Astrocyte (in vitro differentiated cells and primary cell): ENCODE results near the gene MYBPC1. TPM values are rescaled to one million over a fixed set of nuclear protein-coding genes. Genes with fewer than 3 reads are reported as not detected.
"Not testable (repeated sequence)": the region's sequence is repeated elsewhere in the genome, so short reads cannot be mapped to it uniquely, and the experiment has no call there.

Source experiments
- DNase-seq: peaks from one replicate; pipeline ENCODE4 v3.0.0-alpha.2; 2010; ENCODE audit warnings: low read depth
- FAIRE-seq: peaks from 2 replicates; lab custom pipeline; 2011; peaks lifted over from hg19 to GRCh38; lab: Jason Lieb, UNC
- H2AFZ ChIP-seq: 2 replicates; pipeline ENCODE4 v1.6.0; 2012; ENCODE audit warnings: low read depth, low read length, inconsistent platforms
- H3K27ac ChIP-seq: 2 replicates; pipeline ENCODE4 v1.5.1; 2011; ENCODE audit warnings: low read depth, low read length, inconsistent platforms
- H3K27me3 ChIP-seq: 2 replicates; pipeline ENCODE4 v1.6.0; 2011; ENCODE audit warnings: low read length, inconsistent platforms; ENCODE audit not compliant: insufficient read depth
- H3K36me3 ChIP-seq: 2 replicates; pipeline ENCODE4 v1.5.1; 2011; ENCODE audit warnings: low read length, inconsistent platforms; ENCODE audit not compliant: insufficient read depth
- H3K4me1 ChIP-seq: 2 replicates; pipeline ENCODE4 v1.5.1; 2011; ENCODE audit warnings: low read length, inconsistent platforms; ENCODE audit not compliant: insufficient read depth
- H3K4me2 ChIP-seq: 2 replicates; pipeline ENCODE4 v1.6.0; 2012; ENCODE audit warnings: low read length, inconsistent platforms
- H3K4me3 ChIP-seq: 2 replicates; pipeline ENCODE4 v1.5.1; 2011; ENCODE audit warnings: low read depth, mild to moderate bottlenecking, low read length, inconsistent platforms; ENCODE audit not compliant: insufficient read depth
- H3K79me2 ChIP-seq: 2 replicates; pipeline ENCODE4 v1.6.0; 2012; ENCODE audit warnings: mild to moderate bottlenecking, low read length, inconsistent platforms; ENCODE audit not compliant: insufficient read depth
- H3K9ac ChIP-seq: 2 replicates; pipeline ENCODE4 v1.6.0; 2012; ENCODE audit warnings: mild to moderate bottlenecking, low read length, inconsistent platforms
- H3K9me3 ChIP-seq: 2 replicates; pipeline ENCODE4 v1.5.1; 2012; ENCODE audit warnings: low read depth, mild to moderate bottlenecking, low read length, inconsistent platforms; ENCODE audit not compliant: insufficient read depth
- H4K20me1 ChIP-seq: 2 replicates; pipeline ENCODE4 v1.6.0; 2012; ENCODE audit warnings: low read length, inconsistent platforms; ENCODE audit not compliant: insufficient read depth
- H3K27ac Mint-ChIP-seq: one replicate; pipeline ENCODE4 v1.8.0; 2021; ENCODE audit warnings: mild to moderate bottlenecking, mixed read lengths; ENCODE audit not compliant: unreplicated experiment
- H3K27me3 Mint-ChIP-seq: one replicate; pipeline ENCODE4 v1.8.0; 2021; ENCODE audit warnings: low read depth, mixed read lengths; ENCODE audit not compliant: unreplicated experiment
- H3K36me3 Mint-ChIP-seq: one replicate; pipeline ENCODE4 v1.8.0; 2021; ENCODE audit warnings: low read depth, mixed read lengths; ENCODE audit not compliant: unreplicated experiment
- H3K4me1 Mint-ChIP-seq: one replicate; pipeline ENCODE4 v1.8.0; 2021; ENCODE audit warnings: low read depth, mixed read lengths; ENCODE audit not compliant: unreplicated experiment
- H3K4me3 Mint-ChIP-seq: one replicate; pipeline ENCODE4 v1.8.0; 2021; ENCODE audit warnings: mild to moderate bottlenecking, moderate library complexity, mixed read lengths; ENCODE audit not compliant: unreplicated experiment
- H3K9me3 Mint-ChIP-seq: one replicate; pipeline ENCODE4 v1.8.0; 2021; ENCODE audit warnings: mild to moderate bottlenecking, mixed read lengths; ENCODE audit not compliant: unreplicated experiment
- EZH2 ChIP-seq: IDR thresholded peaks from 2 replicates; pipeline ENCODE4 v1.6.1; 2012; ENCODE audit warnings: mild to moderate bottlenecking, low read length, inconsistent platforms; ENCODE audit not compliant: insufficient read depth
- total RNA-seq: library from RNA; stranded (reverse); gene quantifications from 2 replicates; pipeline ENCODE4 v1.2.1, GENCODE V29; 2021
- TF ChIP-seq, protein P1 (sequence below): IDR thresholded peaks from 2 replicates; pipeline ENCODE4 v1.5.1; 2011; ENCODE audit warnings: low read depth, mild to moderate bottlenecking, inconsistent platforms, low read length, moderate library complexity; ENCODE audit not compliant: insufficient read depth

Gene MYBPC1
- total RNA-seq, 1 donor from 2014 or later = not detected

DNA sequence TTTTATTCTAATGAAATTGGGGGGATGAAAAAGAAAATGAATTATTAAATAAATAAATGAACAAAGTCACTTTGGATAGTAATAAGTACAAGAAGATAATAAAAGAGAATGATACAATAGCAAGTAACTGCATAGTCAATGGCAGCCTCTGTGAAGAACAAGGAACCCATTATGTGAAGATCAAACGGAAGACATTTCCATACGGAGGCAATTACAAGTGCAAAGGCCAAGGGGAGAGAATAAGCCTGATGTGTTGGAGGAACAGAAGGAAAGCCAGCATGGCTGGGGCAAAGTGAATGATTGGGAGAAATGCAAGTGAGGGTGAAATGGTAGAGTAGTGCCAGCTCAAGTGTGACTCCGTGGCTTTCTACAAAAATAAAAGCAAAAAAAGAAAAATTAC is 58.7 kb downstream of the MYBPC1 start:
- TF ChIP-seq, protein P1, sequence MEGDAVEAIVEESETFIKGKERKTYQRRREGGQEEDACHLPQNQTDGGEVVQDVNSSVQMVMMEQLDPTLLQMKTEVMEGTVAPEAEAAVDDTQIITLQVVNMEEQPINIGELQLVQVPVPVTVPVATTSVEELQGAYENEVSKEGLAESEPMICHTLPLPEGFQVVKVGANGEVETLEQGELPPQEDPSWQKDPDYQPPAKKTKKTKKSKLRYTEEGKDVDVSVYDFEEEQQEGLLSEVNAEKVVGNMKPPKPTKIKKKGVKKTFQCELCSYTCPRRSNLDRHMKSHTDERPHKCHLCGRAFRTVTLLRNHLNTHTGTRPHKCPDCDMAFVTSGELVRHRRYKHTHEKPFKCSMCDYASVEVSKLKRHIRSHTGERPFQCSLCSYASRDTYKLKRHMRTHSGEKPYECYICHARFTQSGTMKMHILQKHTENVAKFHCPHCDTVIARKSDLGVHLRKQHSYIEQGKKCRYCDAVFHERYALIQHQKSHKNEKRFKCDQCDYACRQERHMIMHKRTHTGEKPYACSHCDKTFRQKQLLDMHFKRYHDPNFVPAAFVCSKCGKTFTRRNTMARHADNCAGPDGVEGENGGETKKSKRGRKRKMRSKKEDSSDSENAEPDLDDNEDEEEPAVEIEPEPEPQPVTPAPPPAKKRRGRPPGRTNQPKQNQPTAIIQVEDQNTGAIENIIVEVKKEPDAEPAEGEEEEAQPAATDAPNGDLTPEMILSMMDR = no peak
- TF ChIP-seq EZH2 = no peak
- no peaks in the 10 kb centered on the region for H3K36me3 Mint-ChIP-seq
- Histone ChIP-seq H3K4me3 (no peak overlapping the region), H2AFZ (no peak overlapping the region), H3K27me3 (no peaks in the 10 kb centered on the region), H3K4me1 (no peaks in the 10 kb centered on the region), H3K79me2 (no peaks in the 10 kb centered on the region), H3K9me3 (no peaks in the 10 kb centered on the region), H3K27ac (no peak overlapping the region), H4K20me1 (no peaks in the 10 kb centered on the region), H3K9ac (no peak overlapping the region), H3K4me2 (no peak overlapping the region), H3K36me3 (no peaks in the 10 kb centered on the region)
- DNase-seq (no peak), FAIRE-seq (no peak)
- H3K4me3 Mint-ChIP-seq = no peak overlapping the region
- no peak overlapping the region for H3K27ac Mint-ChIP-seq
- H3K27me3 Mint-ChIP-seq = no peaks in the 10 kb centered on the region
- no peaks in the 10 kb centered on the region for H3K4me1 Mint-ChIP-seq
- H3K9me3 Mint-ChIP-seq = no peaks in the 10 kb centered on the region

- Histone ChIP-seq H3K4me1 (no peaks in the 10 kb centered on the region), H2AFZ (no peak overlapping the region), H3K4me2 (no peak overlapping the region), H3K9me3 (no peaks in the 10 kb centered on the region), H3K27ac (no peak overlapping the region), H3K4me3 (no peak overlapping the region), H3K36me3 (no peaks in the 10 kb centered on the region), H3K9ac (no peak overlapping the region), H3K79me2 (no peaks in the 10 kb centered on the region), H4K20me1 (no peaks in the 10 kb centered on the region), H3K27me3 (no peaks in the 10 kb centered on the region)
- no peak for FAIRE-seq
- H3K36me3 Mint-ChIP-seq = no peaks in the 10 kb centered on the region
- TF ChIP-seq EZH2 = no peak
- TF ChIP-seq, protein P1 = no peak
- no peaks in the 10 kb centered on the region for H3K9me3 Mint-ChIP-seq
- H3K4me1 Mint-ChIP-seq = no peaks in the 10 kb centered on the region
- H3K27ac Mint-ChIP-seq = no peak overlapping the region
- no peak for DNase-seq
- H3K27me3 Mint-ChIP-seq = no peaks in the 10 kb centered on the region
- H3K4me3 Mint-ChIP-seq = no peak overlapping the region
These were observed 59.7 kb downstream of the MYBPC1 start for GRCh38 chr12:101654442-101654841.

DNA sequence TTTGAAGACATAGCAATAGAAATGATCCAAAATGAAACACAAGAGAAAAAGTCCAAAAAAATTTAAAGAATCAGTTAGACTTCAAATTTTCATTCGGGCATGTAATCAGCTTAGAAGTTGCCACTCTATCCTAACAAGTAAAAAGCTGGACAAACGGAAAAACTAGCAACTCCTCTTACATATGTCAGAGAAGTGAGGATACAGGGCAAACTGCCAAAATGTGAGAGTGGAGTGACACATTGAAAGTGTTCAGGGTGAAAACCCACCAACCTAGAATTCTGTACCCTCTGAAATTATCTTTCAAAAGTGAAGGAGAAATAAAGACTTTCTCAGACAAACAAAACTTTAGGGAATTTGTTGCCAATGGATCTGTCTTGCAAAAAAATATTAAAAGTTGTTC is 60.6 kb downstream of the MYBPC1 start:
- no peaks in the 10 kb centered on the region for H4K20me1 ChIP-seq
- H3K9me3 ChIP-seq = no peaks in the 10 kb centered on the region
- H3K9ac ChIP-seq = no peak overlapping the region
- no peak overlapping the region for H3K27ac Mint-ChIP-seq
- no peak for FAIRE-seq
- H3K4me3 ChIP-seq = no peak overlapping the region
- H3K4me2 ChIP-seq = no peak overlapping the region
- no peaks in the 10 kb centered on the region for H3K9me3 Mint-ChIP-seq
- DNase-seq = no peak
- H2AFZ ChIP-seq = no peak overlapping the region
- no peaks in the 10 kb centered on the region for H3K27me3 Mint-ChIP-seq
- no peaks in the 10 kb centered on the region for H3K36me3 Mint-ChIP-seq
- H3K27ac ChIP-seq = no peak overlapping the region
- no peaks in the 10 kb centered on the region for H3K4me1 Mint-ChIP-seq
- H3K4me1 ChIP-seq = no peaks in the 10 kb centered on the region
- no peak overlapping the region for H3K4me3 Mint-ChIP-seq
- no peaks in the 10 kb centered on the region for H3K27me3 ChIP-seq
- no peak for TF ChIP-seq EZH2
- TF ChIP-seq, protein P1 = no peak
- no peaks in the 10 kb centered on the region for H3K79me2 ChIP-seq
- H3K36me3 ChIP-seq = no peaks in the 10 kb centered on the region

DNA sequence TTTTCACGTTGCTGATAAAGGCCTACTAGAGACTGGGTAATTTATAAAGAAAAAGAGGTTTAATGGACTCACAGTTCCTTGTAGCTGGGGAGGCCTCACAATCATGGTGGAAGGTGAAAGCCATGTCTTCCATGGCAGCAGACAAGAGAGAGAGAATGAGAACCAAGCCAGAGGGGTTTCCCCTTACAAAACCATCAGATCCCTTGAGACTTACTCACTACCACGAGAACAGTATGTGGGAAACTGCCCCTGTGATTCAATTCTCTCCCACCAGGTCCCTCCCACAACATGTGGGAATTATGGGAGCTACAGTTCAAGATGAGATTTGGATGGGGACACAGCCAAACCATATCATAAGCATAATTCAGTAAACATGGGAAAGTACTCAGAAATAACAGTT is 65.9 kb downstream of the MYBPC1 start:
- not testable (repeated sequence) for FAIRE-seq, H3K36me3 ChIP-seq, H3K4me1 Mint-ChIP-seq, DNase-seq, H4K20me1 ChIP-seq, H3K4me2 ChIP-seq, H3K4me1 ChIP-seq, H3K27ac Mint-ChIP-seq, H3K9me3 ChIP-seq, H3K27me3 Mint-ChIP-seq, H3K9me3 Mint-ChIP-seq, H3K27me3 ChIP-seq, H3K27ac ChIP-seq, H3K4me3 ChIP-seq, H3K36me3 Mint-ChIP-seq, H3K9ac ChIP-seq, H2AFZ ChIP-seq, H3K4me3 Mint-ChIP-seq, H3K79me2 ChIP-seq
